Thyroid gland (tissue), 4 donors: ENCODE data around the gene FLII. TPM values are rescaled to one million over a fixed set of nuclear protein-coding genes. Genes with fewer than 3 reads are reported as not detected.

Source experiments
- DNase-seq, 2 donors: peaks; one replicate each; pipeline ENCODE4 v3.0.0-alpha.2; 2019
- H3K27ac ChIP-seq, 3 donors: fragments of 200-600 bp; sonication (generic); 1 replicate in 2 of 3; 2 replicates in 1 of 3; pipeline ENCODE4 v1.5.1; 2016 to 2019; ENCODE audit warnings: mild to moderate bottlenecking in 1 of 3, moderate library complexity in 1 of 3
- H3K27me3 ChIP-seq: fragments of 200-600 bp; sonication (generic); one replicate; pipeline ENCODE4 v1.5.1; 2019
- H3K36me3 ChIP-seq, 2 donors: fragments of 200-600 bp; sonication (generic); one replicate each; pipeline ENCODE4 v1.5.1; 2016 to 2019
- H3K4me1 ChIP-seq, 2 donors: fragments of 200-600 bp; sonication (generic); one replicate each; pipeline ENCODE4 v1.5.1; 2017 to 2019
- H3K4me3 ChIP-seq, 3 donors: fragments of 200-600 bp; sonication (generic); replicated peaks in 1 of 3; 1 replicate in 2 of 3; 2 replicates in 1 of 3; pipeline ENCODE4 v1.5.1; 2016; ENCODE audit warnings: mild to moderate bottlenecking in 1 of 3
- H3K9me3 ChIP-seq: fragments of 200-600 bp; sonication (generic); one replicate; pipeline ENCODE4 v1.5.1; 2017
- CTCF ChIP-seq, 6 experiments: fragments of 200-600 bp in 3 of 6; fragments of 450-650 bp in 3 of 6; sonication (generic) in 3 of 6; IDR thresholded peaks; one replicate each; pipeline ENCODE4 v1.5.1; 2016 to 2019; ENCODE audit warnings: antibody characterized with exemption in 6 of 6, mild to moderate bottlenecking in 2 of 6, inconsistent platforms in 1 of 6, moderate library complexity in 1 of 6
- POLR2A ChIP-seq, 2 donors: fragments of 450-650 bp; IDR thresholded peaks; one replicate each; pipeline ENCODE4 v1.6.1; 2017; ENCODE audit warnings: antibody characterized with exemption in 2 of 2, mild to moderate bottlenecking in 2 of 2, moderate library complexity in 1 of 2
- WGBS, 2 donors: methylation state at CpG; one replicate each; pipeline ENCODE4 v1.1.5; 2017; 5-methylcytosine and 5-hydroxymethylcytosine counted together
- intact Hi-C: fragments of 100-400 bp; cut with DNase I; formaldehyde crosslinking; loops from one replicate; pipeline ENCODE4 v1.15.1; 2023
- total RNA-seq, 4 donors: library from RNA; depleted of rRNA; stranded (reverse); fragments of >200 nt; gene quantifications; one replicate each; pipeline ENCODE4 v1.2.3, GENCODE V29; 2016

FLII gene
- total RNA-seq, 4 donors from 2014 or later: 231 to 259 (median 241) TPM

GRCh38 chr17:18285296-18285695 is 26.8 kb upstream of the FLII start:
- no peaks in the 10 kb centered on the region for H3K27me3 ChIP-seq
- DNase-seq: no peak
- no peak overlapping the region for H3K27ac ChIP-seq
- H3K4me1 ChIP-seq: peaks cover 3 to 6% of the 10 kb centered on the region in 2 donors
- peaks cover 35 to 43% of the 10 kb centered on the region in 2 donors for H3K36me3 ChIP-seq
- H3K4me3 ChIP-seq: no peak overlapping the region
- TF ChIP-seq POLR2A (IDR thresholded peaks at IDR 0.05) (no peak), CTCF (IDR thresholded peaks at IDR 0.05) (no peak)
- 95 to 98% methylated on average over 9 to 11 of the region's 11 CpGs for WGBS, 2 donors
- intact Hi-C loops: no loop called here
- H3K9me3 ChIP-seq: no peaks in the 10 kb centered on the region

- Histone ChIP-seq H3K9me3 (no peaks in the 10 kb centered on the region), H3K27me3 (no peaks in the 10 kb centered on the region), H3K27ac (no peak overlapping the region), H3K4me1 (peaks cover 10 to 12% of the 10 kb centered on the region in 2 donors), H3K36me3 (peaks cover 35 to 43% of the 10 kb centered on the region in 2 donors), H3K4me3 (no peak overlapping the region)
- WGBS, 2 donors: 92 to 94% methylated on average over 6 of the region's 6 CpGs
- TF ChIP-seq POLR2A (IDR thresholded peaks at IDR 0.05): no peak
- no peak for TF ChIP-seq CTCF (IDR thresholded peaks at IDR 0.05)
- intact Hi-C loops: no loop called here
- no peak for DNase-seq
These were observed 23.2 kb upstream of the FLII start for GRCh38 chr17:18281788-18282187.

DNA sequence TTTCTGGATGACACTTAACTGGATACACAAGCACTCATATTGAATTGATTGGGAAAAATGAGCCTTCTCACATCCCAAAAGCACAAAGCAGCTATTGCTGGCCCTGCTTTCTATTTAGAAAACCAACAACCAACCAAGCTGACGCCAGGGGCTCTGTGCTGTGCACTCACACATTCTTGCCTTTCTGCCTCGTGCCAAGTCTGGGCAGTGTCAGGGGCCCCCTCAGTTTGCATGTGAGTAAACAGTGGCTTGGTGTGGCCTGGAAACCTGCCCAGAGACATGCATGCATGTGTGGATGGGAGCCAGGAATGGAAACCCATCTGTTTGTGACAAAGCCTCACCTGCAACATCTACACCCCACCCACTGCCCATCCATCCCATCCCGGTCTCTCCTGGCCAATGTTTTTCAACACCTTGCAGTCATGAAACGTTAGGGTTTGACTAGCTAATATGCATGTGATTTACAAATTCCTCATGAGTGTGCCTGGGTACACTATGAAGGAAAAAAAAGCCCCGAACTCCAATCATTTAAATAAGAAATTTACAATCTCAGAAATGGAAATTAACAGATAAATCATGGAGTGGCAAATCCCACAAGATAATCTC is 22.3 kb upstream of the FLII start:
- no peaks in the 10 kb centered on the region for H3K9me3 ChIP-seq
- no peaks in the 10 kb centered on the region for H3K27me3 ChIP-seq
- H3K4me3 ChIP-seq: no peak overlapping the region
- intact Hi-C loops: no loop called here
- peaks cover 42 to 43% of the 10 kb centered on the region in 2 donors for H3K36me3 ChIP-seq
- 65 to 73% methylated on average over 5 of the region's 5 CpGs for WGBS, 2 donors
- TF ChIP-seq POLR2A (IDR thresholded peaks at IDR 0.05) (no peak), CTCF (IDR thresholded peaks at IDR 0.05) (no peak)
- peak; percentile 19 to 20 for DNase-seq
- H3K27ac ChIP-seq: peak overlapping the region; percentile 65 to 73 (median 65)
- H3K4me1 ChIP-seq: peaks cover 10 to 12% of the 10 kb centered on the region in 2 donors

GRCh38 chr17:18280249-18280648 is 21.7 kb upstream of the FLII start:
- TF ChIP-seq CTCF (IDR thresholded peaks at IDR 0.05): peak in 4 of 6 experiments; percentile 39 to 55 (median 44)
- TF ChIP-seq POLR2A (IDR thresholded peaks at IDR 0.05): no peak
- no peak overlapping the region for H3K4me3 ChIP-seq
- 44 to 73% methylated on average over 2 to 3 of the region's 4 CpGs for WGBS, 2 donors
- peak overlapping the region; percentile 65 to 73 (median 65) for H3K27ac ChIP-seq
- peaks cover 10 to 12% of the 10 kb centered on the region in 2 donors for H3K4me1 ChIP-seq
- peak; percentile 94 for DNase-seq
- H3K9me3 ChIP-seq: no peaks in the 10 kb centered on the region
- H3K27me3 ChIP-seq: no peaks in the 10 kb centered on the region
- intact Hi-C loops: no loop called here
- peaks cover 37 to 40% of the 10 kb centered on the region in 2 donors for H3K36me3 ChIP-seq

GRCh38 chr17:18278867-18279266 is 20.3 kb upstream of the FLII start:
- TF ChIP-seq POLR2A (IDR thresholded peaks at IDR 0.05): no peak
- no peak for TF ChIP-seq CTCF (IDR thresholded peaks at IDR 0.05)
- no peaks in the 10 kb centered on the region for H3K27me3 ChIP-seq
- peaks cover 39 to 41% of the 10 kb centered on the region in 2 donors for H3K36me3 ChIP-seq
- H3K4me1 ChIP-seq: peaks cover 10 to 12% of the 10 kb centered on the region in 2 donors
- intact Hi-C loops: no loop called here
- 84 to 93% methylated on average over 3 of the region's 3 CpGs for WGBS, 2 donors
- no peak for DNase-seq
- H3K27ac ChIP-seq: no peak overlapping the region
- no peak overlapping the region for H3K4me3 ChIP-seq
- no peaks in the 10 kb centered on the region for H3K9me3 ChIP-seq
